NCI-H2081 treated with DMSO at 0.1 percent for 48 hours (cell line): ENCODE measurements around the gene AGTPBP1.
"Not testable (repeated sequence)": the region's sequence is repeated elsewhere in the genome, so short reads cannot be mapped to it uniquely, and the experiment has no call there.

Experiments
- DNase-seq: peaks from one replicate; lab custom pipeline; 2025; lab: John Stamatoyannopoulos, UW

AGTPBP1 gene

GRCh38 chr9:85741875-85742596 lies at the start of gene AGTPBP1:
Gene AGTPBP1 (minus strand): TSS chr9:85741954. CDS start chr9:85712533, 29,421 bp downstream.
- DNase-seq: peak; percentile 59

- DNase-seq: not testable (repeated sequence)
Measured at GRCh38 chr9:85786116-85786515, 44.4 kb upstream of the AGTPBP1 start.

- not testable (repeated sequence) for DNase-seq
Measured at GRCh38 chr9:85773844-85774243, 32.1 kb upstream of the AGTPBP1 start.

- DNase-seq: not testable (repeated sequence)
Measured at GRCh38 chr9:85761802-85762201, 20.0 kb upstream of the AGTPBP1 start.

GRCh38 chr9:85757716-85758115 lies 16.0 kb upstream of the AGTPBP1 start:
- not testable (repeated sequence) for DNase-seq

GRCh38 chr9:85756216-85756615 lies 14.5 kb upstream of the AGTPBP1 start:
- not testable (repeated sequence) for DNase-seq

- no peak for DNase-seq
Measured at GRCh38 chr9:85746309-85746708, 4.6 kb upstream of the AGTPBP1 start.

- no peak for DNase-seq
Measured at GRCh38 chr9:85745203-85745602, 3.4 kb upstream of the AGTPBP1 start.

GRCh38 chr9:85744480-85744879 lies 2.7 kb upstream of the AGTPBP1 start:
- DNase-seq: no peak

- DNase-seq: no peak
Measured at GRCh38 chr9:85743275-85744128, 1.7 kb upstream of the AGTPBP1 start.

GRCh38 chr9:85742597-85742936 lies 813 bp upstream of the AGTPBP1 start:
- no peak for DNase-seq

GRCh38 chr9:85741095-85741874 lies 469 bp downstream of the AGTPBP1 start:
- DNase-seq: no peak

- no peak for DNase-seq
Measured at GRCh38 chr9:85740787-85741094, 1.0 kb downstream of the AGTPBP1 start.

- DNase-seq: no peak
Measured at GRCh38 chr9:85738509-85738908, 3.2 kb downstream of the AGTPBP1 start.

- DNase-seq: no peak
Measured at GRCh38 chr9:85737671-85738070, 4.1 kb downstream of the AGTPBP1 start.

GRCh38 chr9:85730916-85731630 lies 10.7 kb downstream of the AGTPBP1 start:
- DNase-seq: no peak

GRCh38 chr9:85729882-85730281 lies 11.9 kb downstream of the AGTPBP1 start:
- no peak for DNase-seq

- DNase-seq: no peak
Measured at GRCh38 chr9:85727500-85727899, 14.3 kb downstream of the AGTPBP1 start.

- no peak for DNase-seq
Measured at GRCh38 chr9:85726737-85727136, 15.0 kb downstream of the AGTPBP1 start.

- DNase-seq: no peak
Measured at GRCh38 chr9:85723215-85723614, 18.5 kb downstream of the AGTPBP1 start.

- not testable (repeated sequence) for DNase-seq
Measured at GRCh38 chr9:85719411-85719810, 22.3 kb downstream of the AGTPBP1 start.

GRCh38 chr9:85717818-85718217 lies 23.9 kb downstream of the AGTPBP1 start:
- not testable (repeated sequence) for DNase-seq
